K562 (cell line): ENCODE measurements around the gene PFN2. TPM values are rescaled to one million over a fixed set of nuclear protein-coding genes. Genes with fewer than 3 reads are reported as not detected.

ENCODE experiments used
- ATAC-seq: fragments of 200-7000 bp; cut with Tn5 transposase; 3 replicates; pipeline ENCODE4 v1.9.1; 2020; ENCODE audit warnings: moderate library complexity
- BruUV-seq: library from RNA; stranded (reverse); fragments of 400-500 nt; replicated peaks from 2 replicates; lab custom pipeline; 2021; lab: Mats Ljungman, UMichigan
- CTCF ChIA-PET: fragments of 300-600 bp; formaldehyde crosslinking; extraction: SDS; loops from one replicate; lab custom pipeline; 2021; ENCODE audit warnings: low intra/inter-chr PET ratio; lab: Yijun Ruan, JAX
- POLR2A ChIA-PET: fragments of 300-600, 350-650 bp; sonication (Branson Sonifier 250); formaldehyde crosslinking; extraction: SDS; loops from one replicate; lab custom pipeline; 2021; ENCODE audit warnings: antibody characterized with exemption, inconsistent platforms; lab: Yijun Ruan, JAX
- DNase-seq, 4 experiments: peaks; one replicate each; pipeline versions ENCODE4 v3.0.0 to v3.0.0-alpha.2; 2011 to 2018; ENCODE audit warnings: low spot score in 3 of 4, mixed read lengths in 3 of 4; ENCODE audit errors: extremely low read depth in 1 of 4
- FAIRE-seq: peaks from 2 replicates; lab custom pipeline; 2011; peaks lifted over from hg19 to GRCh38; lab: Jason Lieb, UNC
- H2AFZ ChIP-seq: 2 replicates; pipeline ENCODE4 v1.6.0; 2011; ENCODE audit warnings: low read depth, low read length, control low read depth, inconsistent platforms
- H3K27ac ChIP-seq: fragments of 200-600 bp; 3 replicates; pipeline ENCODE4 v1.8.0; 2011; ENCODE audit warnings: low read depth, mild to moderate bottlenecking, control low read depth, inconsistent platforms, low read length, moderate library complexity, mixed read lengths; ENCODE audit errors: extremely low read depth
- H3K27me3 ChIP-seq, 2 experiments: fragments of 300-600 bp in 1 of 2; 2 replicates in 1 of 2; 3 replicates in 1 of 2; pipeline versions ENCODE4 v1.6.0 to v1.8.0; 2011; ENCODE audit warnings: inconsistent platforms in 2 of 2, low read length in 2 of 2, mild to moderate bottlenecking in 1 of 2, mixed read lengths in 1 of 2, moderate library complexity in 1 of 2; ENCODE audit not compliant: control insufficient read depth in 2 of 2, insufficient read depth in 2 of 2
- H3K36me3 ChIP-seq: fragments of 300-600 bp; 3 replicates; pipeline ENCODE4 v1.8.0; 2011; ENCODE audit warnings: mild to moderate bottlenecking, low read length, inconsistent platforms; ENCODE audit not compliant: control insufficient read depth, insufficient read depth
- H3K4me1 ChIP-seq, 2 experiments: fragments of 200-600 bp in 1 of 2; replicated peaks in 1 of 2; 2 replicates in 1 of 2; 3 replicates in 1 of 2; pipeline versions ENCODE4 v1.5.1 to v1.8.0; 2011; ENCODE audit warnings: inconsistent platforms in 2 of 2, low read length in 2 of 2, mild to moderate bottlenecking in 1 of 2, mixed read lengths in 1 of 2, moderate library complexity in 1 of 2; ENCODE audit not compliant: control insufficient read depth in 2 of 2, insufficient read depth in 2 of 2
- H3K4me2 ChIP-seq: 2 replicates; pipeline ENCODE4 v1.6.1; 2011; ENCODE audit warnings: low read length, control low read depth, inconsistent platforms, mixed read lengths; ENCODE audit not compliant: insufficient read depth
- H3K4me3 ChIP-seq: fragments of 200-600 bp; sonication (generic), shearing (Covaris generic); 2 replicates; pipeline ENCODE4 v1.5.1; 2016; ENCODE audit warnings: control low read depth, inconsistent platforms
- H3K79me2 ChIP-seq: fragments of 200-600 bp; 3 replicates; pipeline ENCODE4 v1.8.0; 2011; ENCODE audit warnings: low read length, inconsistent platforms; ENCODE audit not compliant: control insufficient read depth, insufficient read depth
- H3K9ac ChIP-seq, 2 experiments: 2 replicates each; pipeline versions ENCODE4 v1.6.0 to v1.6.1; 2011; ENCODE audit warnings: low read depth in 2 of 2, low read length in 2 of 2, control low read depth in 1 of 2, inconsistent platforms in 1 of 2, mild to moderate bottlenecking in 1 of 2, mixed read lengths in 1 of 2; ENCODE audit not compliant: insufficient read depth in 1 of 2
- H3K9me1 ChIP-seq: one replicate; pipeline ENCODE4 v1.6.0; 2011; ENCODE audit warnings: inconsistent platforms, mild to moderate bottlenecking, low read length, moderate library complexity; ENCODE audit not compliant: control insufficient read depth, insufficient read depth
- H3K9me3 ChIP-seq: replicated peaks from 2 replicates; pipeline ENCODE4 v1.5.1; 2011; ENCODE audit warnings: low read depth, low read length, inconsistent platforms; ENCODE audit not compliant: control insufficient read depth, insufficient read depth
- H4K20me1 ChIP-seq: replicated peaks from 2 replicates; pipeline ENCODE4 v1.6.1; 2011; ENCODE audit warnings: low read length, inconsistent platforms, mixed read lengths; ENCODE audit not compliant: control insufficient read depth, insufficient read depth
- ARID1B ChIP-seq: fragments of 450-650 bp; IDR thresholded peaks from 2 replicates; pipeline ENCODE4 v1.6.1; 2016; ENCODE audit warnings: antibody characterized with exemption, mild to moderate bottlenecking, inconsistent platforms
- BRF2 ChIP-seq: IDR thresholded peaks from 3 replicates; pipeline ENCODE4 v1.6.1; 2011; ENCODE audit warnings: borderline replicate concordance, mild to moderate bottlenecking; ENCODE audit not compliant: insufficient read length, insufficient read depth
- C11orf30 ChIP-seq: fragments of 450-650 bp; IDR thresholded peaks from 2 replicates; pipeline ENCODE4 v1.6.1; 2016; ENCODE audit warnings: low read depth, mild to moderate bottlenecking
- FOSL1 ChIP-seq: fragments of 200-800 bp; sonication (Bioruptor generic); conservative IDR thresholded peaks from 2 replicates; pipeline ENCODE4 v1.6.1; 2016; ENCODE audit warnings: missing genetic modification characterization, missing compliant biosample characterization
- GABPB1 ChIP-seq: sonication (generic); formaldehyde crosslinking; IDR thresholded peaks from 2 replicates; pipeline ENCODE4 v1.8.0; 2022; ENCODE audit warnings: mild to moderate bottlenecking, missing genetic modification reagents
- JUND ChIP-seq, 2 experiments: IDR thresholded peaks; 2 replicates in 1 of 2; 3 replicates in 1 of 2; pipeline ENCODE4 v1.6.1; 2011; ENCODE audit warnings: borderline replicate concordance in 2 of 2, low read depth in 2 of 2, low read length in 2 of 2, improper control_type of control experiment in 1 of 2, missing biosample characterization in 1 of 2, missing genetic modification characterization in 1 of 2, missing genetic modification reagents in 1 of 2
- MAFG ChIP-seq: fragments of 450-650 bp; conservative IDR thresholded peaks from 2 replicates; pipeline ENCODE4 v1.6.1; 2016; ENCODE audit warnings: missing genetic modification characterization, missing compliant biosample characterization
- MAFK ChIP-seq: IDR thresholded peaks from 2 replicates; pipeline ENCODE4 v1.6.1; 2011; ENCODE audit warnings: low read length, improper control_type of control experiment
- MYNN ChIP-seq, 2 experiments: sonication (generic); formaldehyde crosslinking in 1 of 2; IDR thresholded peaks; 2 replicates each; pipeline versions ENCODE4 v1.5.0 to v1.6.1; 2016 to 2020; ENCODE audit warnings: antibody characterized with exemption in 1 of 2, missing genetic modification reagents in 1 of 2
- PHF21A ChIP-seq: fragments of 450-650 bp; IDR thresholded peaks from 2 replicates; pipeline ENCODE4 v1.6.1; 2017; ENCODE audit warnings: low read depth, borderline replicate concordance
- PTBP1 ChIP-seq: fragments of 200-400 bp; formaldehyde crosslinking; IDR thresholded peaks from 2 replicates; pipeline ENCODE4 v1.6.1; 2017; ENCODE audit warnings: low read depth, low read length
- PURB ChIP-seq: sonication (generic); formaldehyde crosslinking; IDR thresholded peaks from 2 replicates; pipeline ENCODE4 v1.9.0; 2021; ENCODE audit warnings: low read depth, mild to moderate bottlenecking, missing genetic modification reagents
- RAD51 ChIP-seq: fragments of 450-650 bp; IDR thresholded peaks from 2 replicates; pipeline ENCODE4 v1.7.1; 2016; ENCODE audit warnings: low read depth, mild to moderate bottlenecking, borderline replicate concordance
- SMARCE1 ChIP-seq: fragments of 450-650 bp; IDR thresholded peaks from 2 replicates; pipeline ENCODE4 v1.7.1; 2016; ENCODE audit warnings: mild to moderate bottlenecking
- TAL1 ChIP-seq: fragments of 450-650 bp; IDR thresholded peaks from 2 replicates; pipeline ENCODE4 v1.6.1; 2016; ENCODE audit warnings: mild to moderate bottlenecking
- TOE1 ChIP-seq, 2 experiments: fragments of 450-650 bp in 1 of 2; sonication (generic) in 1 of 2; formaldehyde crosslinking in 1 of 2; IDR thresholded peaks; 2 replicates each; pipeline versions ENCODE4 v1.7.1 to v1.8.0; 2016 to 2022; ENCODE audit warnings: borderline replicate concordance in 2 of 2, mild to moderate bottlenecking in 2 of 2, antibody characterized with exemption in 1 of 2, inconsistent platforms in 1 of 2, low read depth in 1 of 2, missing genetic modification reagents in 1 of 2, moderate library complexity in 1 of 2
- ZNF316 ChIP-seq: fragments of 450-650 bp; IDR thresholded peaks from 2 replicates; pipeline ENCODE4 v1.6.1; 2016
- ZNF507 ChIP-seq: conservative IDR thresholded peaks from 2 replicates; pipeline ENCODE4 v1.6.1; 2017; ENCODE audit warnings: missing genetic modification characterization, missing compliant biosample characterization
- WGBS: fragments of 100-300 bp; shearing (Covaris generic); methylation state at CpG from one replicate; pipeline ENCODE4 v1.1.6; 2016; ENCODE audit warnings: low coverage, mixed read lengths; ENCODE audit not compliant: insufficient coverage; ENCODE audit errors: missing lambda C conversion rate; 5-methylcytosine and 5-hydroxymethylcytosine counted together
- in situ Hi-C: fragments of 300-500 bp; cut with MboI; formaldehyde crosslinking; loops from 4 replicates; pipeline ENCODE4 v1.15.0; 2018; ENCODE audit warnings: inconsistent platforms, mixed read lengths
- intact Hi-C: fragments of 100-400 bp; cut with micrococcal nuclease; formaldehyde crosslinking; loops from 2 replicates; pipeline ENCODE4 v1.14.2; 2022
- polyA plus RNA-seq, 8 experiments: library from polyadenylated mRNA; depleted of rRNA in 4 of 8; stranded (reverse) in 5 of 8; unstranded in 3 of 8; fragments of >200 nt; fragmentation: Nextera tagmentation in 2 of 8; fragmentation: Illumina TruSeq in 1 of 8; extraction: Ambion mirVana in 2 of 8; extraction: Trizol in 1 of 8; gene quantifications; 2 replicates each; pipeline versions ENCODE4 v1.2.1 to v1.2.3, GENCODE V29; 2011 to 2014; ENCODE audit warnings: inconsistent platforms in 1 of 8, missing spikeins in 1 of 8
- total RNA-seq, 7 experiments: library from RNA; depleted of rRNA in 6 of 7; stranded (reverse); fragments of >200 nt in 6 of 7; fragmentation: Illumina TruSeq in 2 of 7; extraction: Trizol in 2 of 7; gene quantifications; 2 replicates each; pipeline versions ENCODE4 v1.2.1 to v1.2.3, GENCODE V29; 2011 to 2021; ENCODE audit warnings: low replicate concordance in 1 of 7
- TF ChIP-seq, protein P1 (sequence below): IDR thresholded peaks from 2 replicates; pipeline ENCODE4 v1.6.1; 2016; ENCODE audit warnings: missing genetic modification characterization, missing compliant biosample characterization

PFN2 gene
- total and polyA plus RNA-seq, 9 of the 15 experiments (the other 6 are each of a cell fraction or from before 2014, with no cell fraction given), result 0.14 to 0.86 (median 0.35) TPM

GRCh38 chr3:150005243-150006112 lies 34.8 kb upstream of the PFN2 start:
- Histone ChIP-seq H2AFZ (no peak overlapping the region), H3K36me3 (no peaks in the 10 kb centered on the region), H3K27me3 (no peaks in the 10 kb centered on the region), H3K9me1 (no peaks in the 10 kb centered on the region), H3K4me1 (no peaks in the 10 kb centered on the region), H3K9ac (no peak overlapping the region), H3K27ac (no peak overlapping the region), H3K79me2 (no peaks in the 10 kb centered on the region), H4K20me1 (no peaks in the 10 kb centered on the region), H3K4me3 (no peak overlapping the region), H3K4me2 (no peak overlapping the region), H3K9me3 (no peaks in the 10 kb centered on the region)
- 2% methylated on average over 4 of the region's 4 CpGs for WGBS
- no peak for DNase-seq
- in situ Hi-C loops (no loop called here), intact Hi-C loops (no loop called here)
- no peak for ATAC-seq
- ChIA-PET CTCF (no interaction called here), POLR2A (interaction anchor here (0.5 kb wide), 1 partner anchor 87 kb away, joined by 4 read pairs; no protein-coding TSS in a partner anchor)
- no TSS peak for BruUV-seq
- no peak for FAIRE-seq
- TF ChIP-seq PTBP1 (no peak), C11orf30 (peak; percentile 48; the same call in 1 of the 2 replicates), BRF2 (no peak), ZNF507 (no peak), PURB (CRISPR knock-in tag) (no peak), FOSL1 (tag) (peak; percentile 82), GABPB1 (CRISPR knock-in tag) (no peak), MYNN (IDR thresholded peaks at IDR 0.05) (no peak), MYNN (CRISPR knock-in tag; IDR thresholded peaks at IDR 0.05) (no peak), MAFK (0 out of 2 replicates have a peak, but pooled peaks have one; percentile 19), TOE1 (IDR thresholded peaks at IDR 0.05; ENCODE audit: borderline replicate concordance) (no peak), TOE1 (CRISPR knock-in tag; IDR thresholded peaks at IDR 0.05; ENCODE audit: borderline replicate concordance, low read depth) (no peak), MAFG (tag) (peak; percentile 32; the same call in 1 of the 2 replicates), SMARCE1 (peak; percentile 52; the same call in 1 of the 2 replicates), JUND (IDR thresholded peaks at IDR 0.05; ENCODE audit: borderline replicate concordance, low read depth, low read length) (peak; percentile 63), JUND (tag; IDR thresholded peaks at IDR 0.05; ENCODE audit: borderline replicate concordance, low read depth, low read length) (peak; percentile 55; the same call in 1 of the 3 replicates), RAD51 (no peak), ARID1B (peak; percentile 36; the same call in 1 of the 2 replicates), PHF21A (no peak), ZNF316 (peak; percentile 75), TAL1 (no peak)
- TF ChIP-seq, protein P1, sequence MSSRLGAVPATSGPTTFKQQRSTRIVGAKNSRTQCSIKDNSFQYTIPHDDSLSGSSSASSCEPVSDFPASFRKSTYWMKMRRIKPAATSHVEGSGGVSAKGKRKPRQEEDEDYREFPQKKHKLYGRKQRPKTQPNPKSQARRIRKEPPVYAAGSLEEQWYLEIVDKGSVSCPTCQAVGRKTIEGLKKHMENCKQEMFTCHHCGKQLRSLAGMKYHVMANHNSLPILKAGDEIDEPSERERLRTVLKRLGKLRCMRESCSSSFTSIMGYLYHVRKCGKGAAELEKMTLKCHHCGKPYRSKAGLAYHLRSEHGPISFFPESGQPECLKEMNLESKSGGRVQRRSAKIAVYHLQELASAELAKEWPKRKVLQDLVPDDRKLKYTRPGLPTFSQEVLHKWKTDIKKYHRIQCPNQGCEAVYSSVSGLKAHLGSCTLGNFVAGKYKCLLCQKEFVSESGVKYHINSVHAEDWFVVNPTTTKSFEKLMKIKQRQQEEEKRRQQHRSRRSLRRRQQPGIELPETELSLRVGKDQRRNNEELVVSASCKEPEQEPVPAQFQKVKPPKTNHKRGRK (tag), result no peak
